ELF-1 (cell line): ENCODE results near the gene SS18L1.

Experiments used
- DNase-seq: peaks from one replicate; pipeline ENCODE4 v3.0.0-alpha.2; 2016; ENCODE audit warnings: low read depth, low spot score

The SS18L1 gene

DNA sequence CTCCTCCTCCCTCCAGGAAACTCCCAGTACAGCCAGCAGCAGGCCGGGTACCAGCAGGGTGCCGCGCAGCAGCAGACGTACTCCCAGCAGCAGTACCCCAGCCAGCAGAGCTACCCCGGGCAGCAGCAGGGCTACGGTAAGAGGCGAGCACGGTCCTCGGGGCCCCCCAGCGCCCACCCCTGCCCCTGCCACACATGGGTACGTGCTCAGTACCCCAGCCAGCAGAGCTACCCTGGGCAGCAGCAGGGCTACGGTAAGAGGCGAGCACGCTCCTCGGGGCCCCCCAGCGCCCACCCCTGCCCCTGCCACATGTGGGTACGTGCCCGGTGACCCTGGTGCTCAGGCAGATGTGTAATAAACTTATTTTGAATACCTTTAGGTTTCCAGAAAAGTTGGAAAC lies 29.1 kb downstream of the SS18L1 start:
- DNase-seq = no peak

DNA sequence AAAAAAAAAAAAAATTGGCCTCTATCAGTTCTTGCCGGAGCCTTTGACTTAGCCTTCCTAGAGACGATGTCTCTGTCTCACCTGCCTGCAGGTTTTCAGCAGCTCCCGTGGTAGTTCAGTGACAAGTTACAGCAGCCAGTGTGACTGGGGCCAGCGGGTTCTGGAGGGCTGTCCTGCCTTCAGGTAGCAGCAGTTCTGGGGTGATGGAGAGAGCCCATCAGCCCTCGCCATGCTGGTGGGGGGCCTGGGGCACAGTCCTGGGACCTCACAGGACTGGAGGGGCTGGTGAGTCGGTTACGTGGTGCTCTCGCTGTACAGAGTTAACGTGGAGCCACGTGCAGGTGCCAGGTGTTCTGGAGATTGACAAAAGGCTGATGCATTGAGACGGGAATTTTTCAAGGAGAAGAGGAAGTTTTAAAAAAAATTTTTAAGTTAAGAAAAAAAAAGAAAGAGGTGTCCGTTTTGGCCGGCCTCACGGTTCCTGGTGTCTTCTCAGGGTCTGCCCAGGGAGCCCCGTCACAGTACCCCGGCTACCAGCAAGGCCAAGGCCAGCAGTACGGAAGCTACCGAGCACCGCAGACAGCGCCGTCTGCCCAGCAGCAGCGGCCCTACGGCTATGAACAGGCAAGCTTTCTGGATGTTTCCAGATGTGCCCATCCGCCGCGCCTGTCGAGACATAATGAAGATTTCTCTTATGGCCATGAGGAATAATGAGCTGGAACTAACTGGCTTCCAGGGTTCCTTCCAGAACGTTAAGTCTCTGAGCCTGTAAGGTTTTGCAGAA lies 30.6 kb downstream of the SS18L1 start:
- no peak for DNase-seq

DNA sequence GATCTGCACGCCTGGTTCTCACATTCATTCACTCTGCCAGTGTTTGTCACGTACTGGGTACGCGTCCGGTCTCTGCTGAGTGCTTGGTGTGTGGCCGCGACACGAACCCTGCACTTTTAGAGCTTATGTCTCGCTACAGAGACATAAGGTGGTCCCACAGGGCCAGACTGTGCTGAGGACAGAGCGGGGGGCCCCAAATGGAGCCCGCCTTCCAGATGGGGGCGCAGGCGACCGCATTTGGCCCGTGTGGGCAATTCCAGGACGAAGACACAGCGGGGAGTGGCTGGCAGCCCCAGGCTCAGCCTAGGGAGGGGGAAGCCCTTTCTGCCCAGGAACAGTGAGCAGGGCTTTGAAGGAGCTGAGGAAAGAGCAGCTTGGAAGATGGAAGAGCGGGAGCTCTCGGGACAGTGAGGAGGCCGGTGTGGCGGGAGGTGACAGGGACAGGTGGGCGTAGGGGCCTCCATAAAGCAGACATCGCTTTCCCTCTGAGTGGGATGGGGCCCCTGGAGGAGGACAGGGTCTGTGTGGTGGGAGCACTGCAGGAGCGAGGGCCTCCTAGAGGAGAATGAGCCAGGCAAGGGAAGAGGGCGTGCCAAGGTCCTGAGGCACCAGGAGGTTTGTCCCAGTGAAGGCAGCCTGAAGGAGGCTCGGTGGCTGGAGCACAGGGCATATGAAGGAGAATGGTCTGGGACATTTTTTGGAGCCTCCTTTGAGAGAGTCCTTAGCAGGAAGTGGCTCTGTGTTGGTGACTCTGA lies 31.5 kb downstream of the SS18L1 start:
- DNase-seq = no peak

DNA sequence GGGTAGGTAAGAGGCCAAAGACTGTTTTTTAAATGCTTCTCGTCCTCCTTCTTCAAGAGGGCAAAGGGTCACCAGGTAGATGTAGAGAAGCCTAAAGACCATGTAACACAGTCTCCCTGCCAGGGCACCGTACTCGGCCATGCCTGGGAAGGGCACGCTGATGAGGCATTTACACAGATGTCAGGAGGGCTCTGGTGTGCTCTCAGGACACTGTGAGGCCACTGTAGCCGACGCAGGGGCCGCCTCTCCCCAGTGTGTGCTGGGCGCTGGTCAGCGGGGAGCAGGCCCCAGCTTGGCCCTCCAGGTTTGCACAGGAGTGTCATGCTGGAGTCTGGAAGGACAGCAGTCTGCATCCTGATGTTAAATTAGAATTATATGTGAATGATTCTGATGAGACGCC lies 32.1 kb downstream of the SS18L1 start:
- no peak for DNase-seq

DNA sequence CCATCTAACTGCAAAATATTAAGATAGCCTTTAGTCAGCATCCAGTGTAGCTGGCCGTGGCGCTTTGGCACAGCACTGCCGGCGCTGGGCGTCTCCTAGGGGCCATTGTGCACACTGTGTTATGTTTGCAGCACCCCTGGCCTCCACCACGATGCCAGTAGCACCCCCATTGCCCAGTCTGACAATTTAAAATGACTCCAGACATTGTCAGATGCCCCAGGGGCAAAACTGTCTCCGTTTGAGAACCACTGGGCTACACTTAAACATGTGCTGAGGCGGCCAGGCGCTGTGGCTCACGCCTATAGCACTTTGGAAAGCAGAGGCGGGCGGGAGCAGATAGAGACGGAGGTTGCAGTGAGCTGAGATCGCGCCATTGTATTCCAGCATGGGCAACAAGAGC lies 33.3 kb downstream of the SS18L1 start:
- DNase-seq = no peak

DNA sequence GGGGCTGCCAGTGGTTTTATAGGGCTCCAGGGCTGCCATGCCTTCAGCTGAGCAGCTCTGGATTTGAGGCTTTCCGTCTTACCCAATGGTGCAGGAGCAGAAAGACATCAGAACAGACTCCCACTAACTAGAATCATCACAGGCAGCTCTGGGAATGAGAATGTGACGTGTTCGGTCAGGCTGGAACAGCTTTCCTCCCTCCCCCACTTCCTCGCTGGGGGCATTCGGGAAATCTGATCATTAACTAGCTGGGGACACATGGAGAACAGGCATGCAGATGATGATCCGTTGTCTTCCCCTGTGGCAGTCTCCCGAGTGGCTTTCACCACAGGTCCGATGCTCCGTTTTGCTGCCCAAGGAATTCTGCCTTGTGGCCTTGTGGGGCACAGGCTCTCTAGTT lies 33.7 kb downstream of the SS18L1 start:
- no peak for DNase-seq

DNA sequence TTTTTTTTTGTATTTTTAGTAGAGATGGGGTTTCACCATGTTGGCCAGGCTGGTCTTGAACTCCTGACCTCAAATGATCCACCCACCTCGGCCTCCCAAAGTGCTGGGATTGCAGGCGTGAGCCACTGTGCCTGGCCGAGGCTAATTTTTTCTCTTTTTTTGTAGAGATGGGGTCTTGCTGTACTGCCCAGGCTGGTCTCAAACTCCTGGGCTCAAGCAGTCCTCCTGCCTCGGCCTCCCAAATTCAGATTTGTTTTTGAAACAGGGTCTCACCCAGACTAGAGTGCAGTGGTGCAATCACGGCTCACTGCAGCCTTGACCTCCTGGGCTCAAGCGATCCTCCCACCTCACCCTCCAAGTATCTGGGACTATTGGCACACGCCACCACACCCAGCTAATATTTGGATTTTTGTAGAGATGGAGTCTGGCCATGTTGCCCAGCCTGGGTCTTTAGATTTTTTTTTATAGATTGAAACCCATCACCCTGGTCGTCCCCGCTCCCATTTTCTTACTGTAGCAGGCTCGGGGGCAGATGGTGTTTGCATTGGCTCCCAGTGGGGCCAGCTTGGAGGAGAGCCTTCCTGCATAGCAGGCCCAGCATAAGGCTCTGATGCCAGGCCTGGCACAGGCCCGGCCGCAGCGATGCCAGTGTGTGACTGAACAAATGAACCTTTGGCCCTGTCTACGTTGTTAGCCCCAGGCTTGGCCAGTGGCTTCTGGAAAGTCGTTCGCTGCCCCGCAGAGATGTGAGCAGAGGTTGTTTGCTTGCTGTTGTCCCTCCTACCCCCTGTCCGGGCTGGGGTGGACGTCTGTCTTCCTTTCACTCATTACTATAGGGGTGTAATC lies 35.0 kb downstream of the SS18L1 start:
- DNase-seq = no peak

DNA sequence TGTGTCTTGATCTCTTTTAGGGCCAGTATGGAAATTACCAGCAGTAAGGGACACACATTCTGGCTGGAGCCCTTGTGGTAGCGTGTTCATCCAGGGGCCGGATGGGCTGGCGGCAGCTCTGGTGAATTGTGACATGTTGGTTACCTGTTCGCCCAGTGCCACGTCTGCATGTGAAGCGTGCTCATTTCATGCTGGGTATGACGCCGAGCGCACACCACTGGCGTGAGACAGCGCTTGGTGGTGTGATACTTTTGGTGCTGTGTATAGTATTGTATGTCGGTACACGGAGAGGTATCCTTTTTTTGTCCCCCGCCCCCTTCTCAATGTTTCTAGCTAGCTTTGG lies 35.6 kb downstream of the SS18L1 start:
- DNase-seq = no peak

DNA sequence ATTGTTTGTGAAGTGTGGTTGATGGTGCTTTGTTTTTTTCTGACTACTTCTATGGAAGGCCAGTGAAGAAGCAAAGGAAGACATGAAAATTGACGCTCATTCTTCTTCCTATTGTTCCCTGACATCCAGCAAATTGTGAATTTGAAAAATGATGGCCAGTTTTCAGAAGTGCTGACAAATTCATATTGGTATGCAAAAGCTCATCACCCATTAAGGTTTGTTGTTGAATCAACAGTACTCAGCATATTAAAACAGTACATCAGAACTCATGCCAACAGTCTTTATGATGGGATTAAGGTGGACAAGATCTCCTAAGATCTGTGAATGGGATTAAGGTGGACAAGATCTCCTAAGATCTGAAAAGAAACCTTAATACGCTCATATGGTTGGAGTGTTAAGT lies 38.2 kb downstream of the SS18L1 start:
- no peak for DNase-seq

DNA sequence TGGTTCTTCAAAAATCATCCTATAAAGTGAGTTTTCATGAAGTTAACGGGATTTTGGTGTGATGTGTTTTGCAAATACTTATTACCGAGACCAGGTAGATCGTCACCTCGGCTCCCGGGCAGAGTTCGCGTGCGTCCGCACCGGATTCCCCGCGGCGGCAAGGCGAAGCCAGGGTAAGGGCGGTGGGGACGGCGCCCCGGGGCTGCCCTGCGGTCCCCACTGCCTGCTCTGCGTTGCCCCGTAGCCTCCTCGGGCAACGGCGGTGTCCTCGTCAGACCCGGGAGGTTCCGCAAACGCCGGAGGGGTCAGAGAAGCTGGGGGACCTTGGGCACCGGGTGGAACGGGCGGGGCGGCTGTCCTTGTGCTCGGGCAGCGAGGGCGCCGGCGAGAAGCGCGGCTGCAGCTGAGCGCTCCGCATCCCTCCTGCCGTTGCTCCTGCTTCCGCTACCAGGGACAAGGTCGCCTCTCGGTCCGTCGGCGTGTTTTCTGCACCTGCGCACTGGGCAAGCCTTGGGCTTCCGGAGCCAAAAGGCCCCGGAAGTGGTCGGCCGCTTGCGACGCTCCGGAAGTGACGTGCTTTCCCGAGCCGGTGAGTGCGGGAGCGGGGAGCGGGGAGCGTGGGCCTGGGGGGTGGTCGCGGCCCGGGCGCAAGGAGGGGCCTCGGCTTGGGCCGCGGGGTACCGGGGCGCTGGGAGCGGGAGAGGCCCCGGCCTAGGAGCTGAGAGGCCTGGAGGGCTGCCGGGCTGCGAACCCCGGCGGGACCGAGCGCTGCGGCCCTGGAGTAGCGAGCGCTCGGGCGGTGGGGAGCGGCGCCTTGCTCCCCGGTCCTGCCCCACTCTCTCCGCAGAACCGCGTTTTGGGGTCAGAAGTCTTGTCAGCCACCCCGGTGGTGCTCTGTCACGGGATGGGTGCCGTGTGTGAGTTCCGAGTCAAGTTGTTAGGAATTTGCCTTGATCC lies 39.2 kb downstream of the SS18L1 start, which contains the start of gene MTG2:
Gene MTG2 (plus strand): TSS at position 560 of the 957 bp plus-strand sequence. CDS start 10,393 bp downstream, outside the sequence.
- peak; percentile 97 for DNase-seq

DNA sequence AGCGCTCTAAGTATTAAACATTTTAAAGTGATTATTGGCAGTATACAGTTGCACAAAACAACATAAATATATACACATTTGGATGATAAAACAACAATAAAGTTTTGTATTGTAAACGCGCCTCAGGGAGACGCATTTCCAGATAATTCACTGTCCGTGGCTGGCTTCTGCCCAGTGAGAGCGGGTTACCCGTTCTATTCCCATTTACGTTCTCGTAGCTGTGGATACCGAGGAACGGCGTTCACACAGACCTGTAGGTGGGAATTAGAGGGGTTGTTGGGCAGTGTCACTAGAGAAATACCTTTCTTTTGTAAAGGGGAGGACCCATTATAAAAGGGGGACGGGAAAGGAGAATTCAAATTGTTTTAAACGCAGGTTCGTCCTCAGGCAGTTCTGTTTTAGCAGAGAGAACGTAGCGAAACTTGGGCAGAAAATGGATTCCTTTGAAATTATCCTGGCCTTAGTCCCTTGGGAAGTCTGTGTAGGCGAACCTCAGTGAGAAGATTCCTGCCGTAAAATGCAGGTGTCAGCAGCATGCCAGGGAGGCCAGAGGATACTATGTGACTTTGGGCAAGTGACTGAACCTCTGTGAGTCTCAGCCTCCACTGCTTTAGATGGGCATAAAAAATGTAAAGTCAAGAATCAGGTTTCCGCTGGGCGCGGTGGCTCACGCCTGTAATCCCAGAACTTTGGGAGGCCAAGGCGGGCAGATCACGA lies 40.0 kb downstream of the SS18L1 start:
- peak; percentile 16 for DNase-seq

DNA sequence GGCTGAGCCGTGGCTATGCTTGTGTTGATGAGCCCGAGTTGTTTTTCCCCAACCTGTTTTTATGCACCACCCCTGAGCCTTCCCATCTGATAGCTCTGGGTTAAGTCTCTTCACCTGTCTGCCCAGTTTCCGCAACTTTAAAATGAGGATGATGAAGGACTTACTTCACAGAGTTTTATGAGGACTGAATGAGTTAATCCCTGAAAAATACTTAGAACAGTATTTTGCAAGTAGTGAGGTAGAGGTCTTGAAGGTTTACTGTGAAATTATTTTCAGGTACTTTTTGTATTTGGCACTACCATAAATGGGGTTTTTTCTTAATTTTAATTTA lies 42.5 kb downstream of the SS18L1 start:
- DNase-seq = no peak

DNA sequence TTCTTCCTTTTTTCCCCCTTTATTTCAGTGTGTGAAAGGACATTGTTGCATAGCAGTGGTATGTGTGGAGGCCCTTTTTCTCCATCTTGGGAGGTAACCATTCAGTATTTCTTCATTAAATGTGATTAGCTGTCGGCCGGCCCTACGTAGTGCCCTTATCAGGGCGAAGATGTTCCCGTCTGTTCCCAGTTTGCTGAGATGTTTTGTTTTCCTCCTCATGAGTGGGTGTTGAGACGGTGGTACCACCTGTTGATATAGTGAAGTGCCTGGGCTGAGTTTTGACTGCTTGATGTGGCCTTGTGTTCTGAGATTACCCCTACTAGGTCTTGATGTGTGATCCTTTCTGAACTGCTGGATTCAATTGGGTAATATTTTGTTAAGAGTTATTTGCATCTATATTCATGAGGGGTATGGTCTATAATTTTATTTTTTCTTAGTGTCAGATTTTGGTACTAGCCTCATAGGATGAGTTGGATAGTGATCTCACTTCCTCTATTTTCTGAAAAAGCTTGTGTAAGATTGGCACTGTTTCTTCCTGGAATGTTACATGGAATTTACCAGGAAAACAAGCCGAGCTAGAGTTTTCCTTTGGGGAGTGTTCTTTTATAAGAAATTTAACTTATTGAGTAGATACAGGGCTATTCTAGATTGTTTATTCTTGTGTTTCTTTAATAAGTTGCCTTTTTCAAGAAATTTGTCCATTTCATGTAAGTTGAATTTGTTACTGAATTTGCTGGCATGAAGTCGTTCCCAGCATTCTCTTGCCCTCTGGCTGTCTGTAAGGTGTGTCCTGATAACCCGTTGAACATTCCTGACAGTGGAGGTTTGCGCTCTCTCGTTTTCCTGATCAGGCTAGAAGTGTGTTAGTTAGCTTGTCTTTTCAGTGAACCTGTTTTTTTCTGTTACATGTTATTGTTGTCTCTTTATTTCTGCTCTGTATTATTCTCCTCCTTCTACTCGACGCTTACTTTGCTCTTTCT lies 43.6 kb downstream of the SS18L1 start:
- DNase-seq = peak; percentile 50

DNA sequence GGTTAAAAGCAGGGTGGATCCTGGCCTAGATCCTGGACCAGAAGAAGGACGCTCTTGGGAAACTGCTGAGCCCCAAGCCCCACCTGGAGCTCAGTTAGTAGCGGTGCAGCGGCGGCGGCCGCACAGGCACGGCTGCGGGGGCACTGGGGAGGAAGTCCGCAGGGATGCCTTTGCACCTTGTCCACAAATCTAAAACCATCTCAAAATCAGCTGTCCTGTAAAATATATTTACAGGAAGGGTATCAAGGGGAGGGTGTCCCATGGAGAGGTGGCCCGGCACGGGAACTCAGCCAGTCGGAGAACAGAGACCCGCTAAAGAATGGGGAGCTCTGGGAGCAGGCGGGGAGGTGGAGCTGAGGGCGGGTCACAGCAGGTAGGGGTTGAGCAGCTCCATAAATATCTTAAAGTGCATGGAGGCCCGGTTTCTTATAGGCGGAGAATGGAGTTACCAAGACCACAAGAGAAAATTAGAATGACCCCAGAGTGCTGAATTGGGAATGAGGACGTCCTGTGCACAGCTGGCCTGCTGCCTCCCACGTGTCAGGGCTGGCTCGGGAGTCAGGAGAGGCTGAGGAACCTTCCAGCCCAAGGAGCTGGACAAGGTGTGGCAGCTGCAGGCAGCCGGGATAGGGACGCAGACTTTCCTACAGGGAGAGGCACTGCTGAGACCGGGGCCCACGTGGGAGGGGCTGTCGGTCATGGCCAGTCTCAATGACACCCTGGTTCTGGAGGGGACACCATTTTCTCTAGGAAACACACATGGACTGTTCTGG lies 47.3 kb downstream of the SS18L1 start:
- no peak for DNase-seq

DNA sequence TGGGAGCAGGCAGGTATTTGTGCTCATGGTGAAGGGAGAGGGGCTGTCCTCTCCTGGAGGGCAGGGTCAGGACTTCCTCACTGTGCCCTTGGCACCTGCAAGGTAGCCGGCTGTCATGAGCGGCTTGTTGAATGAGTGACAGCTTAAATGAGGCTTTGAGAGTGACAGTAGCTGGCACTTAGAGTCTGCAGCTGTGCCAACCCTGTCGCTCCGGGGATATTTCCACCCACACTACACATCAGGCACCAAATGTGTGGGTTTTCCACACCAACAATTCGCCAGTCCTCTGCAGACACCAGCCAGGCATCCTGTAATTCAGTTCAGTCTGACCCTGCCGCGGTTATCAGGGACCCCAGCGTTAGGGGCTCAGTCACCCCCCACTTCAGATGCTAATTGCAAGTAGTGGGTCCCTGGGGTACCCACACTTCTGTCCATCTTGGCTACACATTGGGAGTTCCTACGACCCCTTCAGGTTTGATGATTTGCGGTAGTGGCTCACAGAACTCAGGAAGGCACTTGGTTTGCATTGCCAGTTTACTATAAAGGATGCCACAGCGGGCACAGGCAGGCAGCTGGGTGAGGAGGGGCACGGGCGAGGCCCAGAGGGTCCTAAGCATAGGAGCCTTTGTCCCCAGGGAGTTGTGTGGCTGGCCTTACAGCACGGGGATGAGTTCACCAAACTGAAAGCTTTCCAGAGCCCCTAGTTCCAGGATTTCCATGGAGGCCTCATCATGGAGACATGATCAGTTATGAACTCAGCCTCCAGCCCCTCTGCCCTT lies 48.4 kb downstream of the SS18L1 start:
- no peak for DNase-seq

DNA sequence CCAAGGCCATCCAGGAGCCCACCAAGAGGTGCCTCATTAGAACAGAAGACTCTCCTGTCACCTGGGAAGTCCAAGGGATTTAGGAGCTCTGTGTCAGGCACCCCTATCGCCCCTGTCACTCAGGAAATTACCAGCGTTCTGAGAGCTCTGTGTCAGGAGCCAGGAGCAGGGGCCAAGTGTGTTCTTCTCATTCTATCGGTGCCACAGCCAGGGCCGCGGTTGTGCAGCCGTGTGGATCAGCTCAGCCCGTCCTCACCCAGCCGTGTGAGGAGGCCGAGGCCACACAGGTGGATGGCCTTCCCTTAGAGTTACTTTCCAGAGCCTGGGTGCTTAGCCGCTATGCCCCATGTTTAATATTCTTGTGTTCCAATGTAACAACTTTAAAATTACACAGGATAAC lies 49.1 kb downstream of the SS18L1 start:
- no peak for DNase-seq

DNA sequence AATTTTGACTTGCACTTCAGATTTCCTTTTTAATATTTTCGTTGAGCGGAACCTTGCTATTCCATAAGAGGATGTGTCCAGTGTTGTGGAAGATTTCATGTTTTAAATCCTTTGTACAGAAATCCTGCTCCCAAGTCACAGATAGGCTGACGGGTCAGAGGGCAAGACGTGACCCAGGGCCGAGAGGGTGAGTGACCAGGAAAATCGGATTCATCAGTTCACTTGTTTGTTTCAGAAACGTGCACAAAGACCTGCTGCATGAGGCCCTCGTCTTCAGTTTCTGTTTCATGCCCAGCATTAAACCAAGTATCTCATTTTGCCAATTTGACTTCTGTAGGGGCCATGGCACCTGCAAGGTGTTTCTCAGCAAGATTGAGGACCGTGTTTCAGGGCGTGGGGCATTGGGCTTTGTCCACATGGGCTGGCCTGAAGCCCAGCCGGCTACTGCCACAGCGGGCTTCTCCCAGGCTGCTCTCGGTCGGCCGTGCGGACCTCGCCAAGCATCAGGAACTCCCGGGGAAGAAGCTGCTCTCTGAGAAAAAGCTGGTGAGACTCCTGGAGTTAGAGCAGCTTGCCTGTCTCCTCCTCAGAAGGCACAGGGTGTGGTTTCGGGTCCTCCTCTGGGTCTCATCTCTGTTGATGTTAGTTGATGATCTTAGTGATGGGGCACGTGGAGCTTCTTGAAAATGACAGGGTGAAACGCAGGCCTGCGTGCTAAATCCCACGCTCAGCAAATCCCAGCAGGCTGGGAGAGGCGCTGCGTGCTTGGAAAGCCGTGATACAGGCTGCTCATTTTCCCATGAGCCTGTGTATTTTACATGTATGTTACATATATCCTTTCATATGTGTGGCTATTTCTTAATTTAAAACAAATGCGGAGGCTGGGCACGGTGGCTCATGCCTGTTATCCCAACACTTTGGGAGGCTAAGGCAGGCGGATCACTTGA lies 49.8 kb downstream of the SS18L1 start:
- no peak for DNase-seq
